Astrocyte of the cerebellum (primary cell): ENCODE results near the gene PMFBP1.

Experiments used
- DNase-seq: peaks from one replicate; pipeline ENCODE4 v3.0.0-alpha.2; 2011; ENCODE audit warnings: low read depth
- H3K4me3 ChIP-seq: 2 replicates; pipeline ENCODE4 v1.5.1; 2011; ENCODE audit warnings: mild to moderate bottlenecking, low read depth, low read length, moderate library complexity
- CTCF ChIP-seq: IDR thresholded peaks from 2 replicates; pipeline ENCODE4 v1.5.1; 2012; ENCODE audit warnings: low read length, low read depth, moderate library complexity, mild to moderate bottlenecking; ENCODE audit errors: missing control alignments
- in situ Hi-C: cut with HindIII; loops from 2 replicates; pipeline ENCODE4 v1.10.0; 2017; ENCODE audit warnings: low sequenced_read_pairs

Gene PMFBP1

DNA sequence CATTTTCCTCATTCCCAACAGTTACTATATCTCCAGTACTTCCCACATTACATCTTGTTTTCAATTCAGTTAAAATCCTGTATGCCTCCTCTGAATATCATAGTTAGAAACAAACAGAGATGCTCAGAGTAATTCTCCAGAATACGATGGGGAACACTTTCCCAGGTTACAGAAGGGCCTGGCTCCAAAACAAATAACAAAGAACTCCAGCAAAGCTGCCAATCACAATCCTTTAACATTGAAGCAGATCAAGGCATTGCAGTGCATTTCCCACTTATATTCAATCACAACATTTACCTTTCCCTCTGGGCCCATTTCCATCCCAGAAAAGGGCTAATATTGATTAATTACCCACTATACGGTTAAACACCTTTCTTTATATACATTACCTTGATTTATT lies 29.4 kb upstream of the PMFBP1 start:
- no peak for DNase-seq
- in situ Hi-C loops, result no loop called here
- TF ChIP-seq CTCF, result no peak
- H3K4me3 ChIP-seq, result no peak overlapping the region

GRCh38 chr16:72199761-72200337 lies 27.9 kb upstream of the PMFBP1 start:
- TF ChIP-seq CTCF, result no peak
- DNase-seq, result no peak
- H3K4me3 ChIP-seq, result no peak overlapping the region
- in situ Hi-C loops, result no loop called here

GRCh38 chr16:72198771-72199201 lies 26.8 kb upstream of the PMFBP1 start:
- no peak for TF ChIP-seq CTCF
- no peak overlapping the region for H3K4me3 ChIP-seq
- DNase-seq, result no peak
- in situ Hi-C loops, result no loop called here

DNA sequence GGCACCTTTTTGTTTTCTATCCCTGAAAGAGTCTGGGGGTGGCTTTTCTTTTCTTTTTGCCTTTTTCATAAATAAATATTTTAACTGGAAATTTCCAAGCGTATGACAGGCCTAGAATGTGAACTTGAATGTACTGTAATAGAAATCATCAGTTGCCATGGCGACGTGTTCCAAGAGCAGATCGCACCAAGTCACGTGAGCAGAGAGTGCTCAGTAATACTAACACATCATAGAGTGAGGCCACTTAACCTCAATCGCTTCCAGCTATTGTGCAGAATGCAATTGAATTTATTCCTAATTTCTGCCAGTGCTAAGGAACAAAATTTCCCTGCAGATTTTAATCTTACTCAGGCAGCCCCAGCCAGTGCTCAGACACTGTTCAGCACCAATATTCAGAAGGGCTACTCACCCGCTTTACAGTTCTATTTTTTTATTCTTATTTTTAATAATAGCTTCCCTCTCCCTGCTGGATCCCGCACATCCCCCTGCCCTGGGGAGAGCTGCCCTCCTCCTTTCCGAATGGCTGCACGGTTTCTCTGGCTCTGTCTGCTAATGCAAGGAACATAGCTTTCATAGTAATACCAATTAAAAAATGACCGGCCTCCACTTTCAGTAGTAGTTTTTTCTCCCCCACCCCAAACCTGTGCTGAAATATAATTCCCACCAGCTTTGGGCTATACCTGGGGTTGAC lies 26.2 kb upstream of the PMFBP1 start:
- DNase-seq, result peak; percentile 74
- no peak for TF ChIP-seq CTCF
- H3K4me3 ChIP-seq, result no peak overlapping the region
- in situ Hi-C loops, result no loop called here

- no peak for DNase-seq
Observed at GRCh38 chr16:72197545-72197944, 25.6 kb upstream of the PMFBP1 start.

DNA sequence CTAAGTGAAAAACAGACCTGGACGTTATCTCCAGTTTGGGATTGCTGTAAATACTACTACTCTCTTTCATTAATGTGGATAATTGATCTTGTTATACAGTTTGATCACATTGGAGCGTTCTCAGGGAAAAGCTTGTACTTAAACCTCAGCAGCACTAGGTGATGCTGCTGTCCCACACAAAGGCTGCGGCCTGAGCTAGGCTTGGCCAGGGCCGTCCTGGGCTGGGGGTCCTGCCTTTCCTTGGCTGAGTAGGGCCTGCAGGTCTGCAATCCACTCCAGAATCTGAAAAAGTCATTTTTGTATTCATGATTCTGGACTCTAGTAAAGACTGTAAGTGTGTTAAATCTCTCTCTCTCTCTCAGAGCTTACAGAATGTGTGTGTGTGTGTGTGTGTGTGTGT lies 23.7 kb upstream of the PMFBP1 start:
- no peak for DNase-seq
- no peak for TF ChIP-seq CTCF
- in situ Hi-C loops, result no loop called here
- H3K4me3 ChIP-seq, result no peak overlapping the region

More at GRCh38 chr16:72197545-72197944, 25.6 kb upstream of the PMFBP1 start:
- no peak for TF ChIP-seq CTCF
- in situ Hi-C loops, result no loop called here
- no peak overlapping the region for H3K4me3 ChIP-seq
